ENCODE measurements around the gene PCDHGA11. TPM values are rescaled to one million over a fixed set of nuclear protein-coding genes. Genes with fewer than 3 reads are reported as not detected.
"Not testable (repeated sequence)": the region's sequence is repeated elsewhere in the genome, so short reads cannot be mapped to it uniquely, and the experiment has no call there.

Gene PCDHGA11
- total RNA-seq, 2 experiments from 2014 or later: not detected

DNA sequence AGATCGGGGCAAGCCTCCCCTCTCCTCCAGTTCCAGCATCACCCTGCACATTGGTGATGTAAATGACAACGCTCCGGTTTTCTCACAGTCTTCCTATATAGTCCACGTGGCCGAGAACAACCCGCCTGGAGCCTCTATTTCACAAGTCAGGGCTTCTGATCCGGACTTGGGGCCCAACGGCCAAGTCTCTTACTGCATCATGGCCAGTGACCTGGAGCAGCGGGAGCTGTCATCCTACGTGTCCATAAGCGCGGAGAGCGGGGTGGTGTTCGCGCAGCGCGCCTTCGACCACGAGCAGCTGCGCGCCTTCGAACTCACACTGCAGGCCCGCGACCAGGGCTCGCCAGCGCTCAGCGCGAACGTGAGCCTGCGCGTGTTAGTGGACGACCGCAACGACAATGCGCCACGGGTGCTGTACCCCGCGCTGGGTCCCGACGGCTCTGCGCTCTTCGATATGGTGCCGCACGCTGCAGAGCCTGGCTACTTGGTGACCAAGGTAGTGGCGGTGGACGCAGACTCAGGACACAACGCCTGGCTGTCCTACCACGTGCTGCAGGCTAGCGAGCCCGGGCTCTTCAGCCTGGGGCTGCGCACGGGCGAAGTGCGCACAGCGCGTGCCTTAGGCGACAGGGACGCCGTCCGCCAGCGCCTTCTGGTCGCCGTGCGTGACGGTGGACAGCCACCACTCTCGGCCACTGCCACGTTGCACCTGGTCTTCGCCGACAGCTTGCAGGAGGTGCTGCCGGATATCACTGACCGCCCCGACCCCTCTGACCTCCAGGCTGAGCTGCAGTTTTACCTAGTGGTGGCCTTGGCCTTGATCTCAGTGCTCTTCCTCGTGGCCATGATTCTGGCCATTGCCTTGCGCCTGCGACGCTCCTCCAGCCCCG lies 31.5 kb upstream of the PCDHGA11 start:
- ATAC-seq (no peak), DNase-seq (no peak)
- H3K36me3 Mint-ChIP-seq: peaks cover 4% of the 10 kb centered on the region
- CTCF ChIA-PET: no interaction called here
- no peak overlapping the region for H3K4me3 Mint-ChIP-seq
- peaks cover 18% of the 10 kb centered on the region for H3K9me3 Mint-ChIP-seq (ENCODE audit: low read depth)
- H3K4me1 Mint-ChIP-seq: no peaks in the 10 kb centered on the region
- peaks cover 50% of the 10 kb centered on the region for H3K27me3 Mint-ChIP-seq
- no peak overlapping the region for H3K27ac Mint-ChIP-seq

- peaks cover 40% of the 10 kb centered on the region for H3K27me3 Mint-ChIP-seq
- H3K4me3 Mint-ChIP-seq: no peak within 1 kb of the TSS
- CTCF ChIA-PET: interaction anchor here (1.0 to 1.3 kb wide), 2 partner anchors 28 to 120 kb away, joined by 3 read pairs; partner anchors contain the start of gene PCDHGA11
- peaks cover 15% of the 10 kb centered on the region for H3K9me3 Mint-ChIP-seq (ENCODE audit: low read depth)
- DNase-seq: no peak
- no peak for ATAC-seq
- H3K36me3 Mint-ChIP-seq: peaks cover 7% of the 10 kb centered on the region
- no peak within 1 kb of the TSS for H3K27ac Mint-ChIP-seq
- no peaks in the 10 kb centered on the region for H3K4me1 Mint-ChIP-seq
These were observed 28.2 kb upstream of the PCDHGA11 start, which contains the start of gene PCDHGA8 for GRCh38 chr5:141392429-141393198. Gene PCDHGA8 (plus strand): TSS chr5:141392633. CDS start chr5:141392814, 181 bp downstream.

DNA sequence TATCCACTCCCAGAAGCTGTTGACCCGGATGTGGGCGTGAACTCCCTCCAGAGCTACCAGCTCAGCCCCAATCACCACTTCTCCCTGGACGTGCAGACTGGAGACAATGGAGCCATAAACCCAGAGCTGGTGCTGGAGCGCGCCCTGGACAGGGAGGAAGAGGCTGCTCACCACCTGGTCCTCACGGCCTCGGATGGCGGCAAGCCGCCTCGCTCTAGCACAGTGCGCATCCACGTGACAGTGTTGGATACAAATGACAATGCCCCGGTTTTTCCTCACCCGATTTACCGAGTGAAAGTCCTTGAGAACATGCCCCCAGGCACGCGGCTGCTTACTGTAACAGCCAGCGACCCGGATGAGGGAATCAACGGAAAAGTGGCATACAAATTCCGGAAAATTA lies 27.6 kb upstream of the PCDHGA11 start:
- H3K27me3 Mint-ChIP-seq: peaks cover 41% of the 10 kb centered on the region

GRCh38 chr5:141394401-141395187 lies 26.3 kb upstream of the PCDHGA11 start:
- ATAC-seq; H3K27ac Mint-ChIP-seq; H3K36me3 Mint-ChIP-seq; H3K4me1 Mint-ChIP-seq; DNase-seq; H3K4me3 Mint-ChIP-seq; H3K9me3 Mint-ChIP-seq (ENCODE audit: low read depth): not testable (repeated sequence)
- CTCF ChIA-PET: interaction anchor here (1.0 kb wide), 1 partner anchor 11 kb away, joined by 3 read pairs; no protein-coding TSS in a partner anchor
- H3K27me3 Mint-ChIP-seq: peaks cover 45% of the 10 kb centered on the region

More for the DNA sequence above, 27.6 kb upstream of the PCDHGA11 start:
- Mint-ChIP-seq H3K4me1 (no peaks in the 10 kb centered on the region), H3K27ac (no peak overlapping the region), H3K9me3 (ENCODE audit: low read depth) (peaks cover 15% of the 10 kb centered on the region), H3K4me3 (no peak overlapping the region), H3K36me3 (peaks cover 7% of the 10 kb centered on the region)
- ATAC-seq (no peak), DNase-seq (no peak)
- CTCF ChIA-PET: interaction anchor here (1.0 to 1.3 kb wide), 2 partner anchors 28 to 120 kb away, joined by 3 read pairs; partner anchors contain the start of gene PCDHGA11

DNA sequence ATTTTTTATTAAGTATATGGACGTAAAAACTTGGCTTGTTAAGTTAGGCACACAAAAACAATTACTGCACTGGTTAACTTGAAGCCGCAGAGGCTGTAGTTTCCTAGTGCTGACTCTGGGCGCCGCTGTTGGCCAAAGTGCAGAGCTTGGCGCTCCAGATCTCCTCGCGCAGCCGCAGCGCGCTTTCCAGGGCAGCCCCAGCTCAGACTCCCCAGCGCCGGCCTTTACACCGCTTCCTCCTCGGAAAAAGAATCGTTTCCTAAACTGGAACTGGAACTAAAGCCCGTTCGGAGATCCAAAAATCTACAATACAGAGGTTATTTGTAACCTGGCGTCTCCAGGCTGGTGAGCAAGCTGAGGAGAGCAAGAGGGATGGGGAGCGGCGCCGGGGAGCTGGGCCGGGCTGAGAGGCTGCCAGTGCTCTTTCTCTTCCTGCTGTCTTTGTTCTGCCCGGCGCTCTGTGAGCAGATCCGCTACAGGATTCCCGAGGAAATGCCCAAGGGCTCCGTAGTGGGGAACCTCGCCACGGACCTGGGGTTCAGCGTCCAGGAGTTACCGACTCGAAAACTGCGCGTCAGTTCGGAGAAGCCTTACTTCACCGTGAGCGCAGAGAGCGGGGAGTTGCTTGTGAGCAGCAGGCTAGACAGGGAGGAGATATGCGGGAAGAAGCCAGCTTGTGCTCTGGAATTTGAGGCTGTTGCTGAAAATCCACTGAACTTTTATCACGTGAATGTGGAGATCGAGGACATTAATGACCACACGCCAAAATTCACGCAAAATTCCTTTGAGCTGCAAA lies 22.9 kb upstream of the PCDHGA11 start, which contains the start of gene PCDHGB5:
Gene PCDHGB5, plus strand, starts transcription at position 192 of the 796 bp plus-strand sequence. Its CDS starts 181 bp downstream, at position 373.
- not testable (repeated sequence) for ATAC-seq; H3K27ac Mint-ChIP-seq; H3K36me3 Mint-ChIP-seq; H3K9me3 Mint-ChIP-seq (ENCODE audit: low read depth); H3K4me3 Mint-ChIP-seq; H3K4me1 Mint-ChIP-seq
- CTCF ChIA-PET: interaction anchor here (0.6 to 2.9 kb wide), 11 partner anchors 8 to 828 kb away, joined by 3 to 7 read pairs (median 4); partner anchors contain the start of genes PCDHGA10, PCDHGA11, PCDHGA12 and PCDHGA3
- peak; percentile 52 for DNase-seq
- peaks cover 48% of the 10 kb centered on the region for H3K27me3 Mint-ChIP-seq

DNA sequence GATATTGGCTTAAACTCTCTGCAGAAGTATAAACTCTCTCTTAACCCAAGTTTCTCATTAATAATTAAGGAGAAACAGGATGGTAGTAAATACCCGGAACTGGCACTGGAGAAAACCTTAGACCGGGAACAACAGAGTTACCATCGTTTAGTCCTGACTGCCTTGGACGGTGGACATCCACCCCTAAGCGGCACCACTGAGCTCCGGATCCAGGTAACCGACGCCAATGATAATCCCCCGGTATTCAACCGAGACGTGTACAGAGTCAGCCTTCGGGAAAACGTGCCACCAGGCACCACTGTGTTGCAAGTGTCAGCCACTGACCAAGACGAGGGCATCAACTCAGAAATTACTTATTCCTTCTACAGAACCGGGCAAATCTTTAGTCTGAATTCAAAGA lies 22.2 kb upstream of the PCDHGA11 start:
- no peak for DNase-seq
- H3K27ac Mint-ChIP-seq: no peak overlapping the region
- peaks cover 7% of the 10 kb centered on the region for H3K36me3 Mint-ChIP-seq
- no peak overlapping the region for H3K4me3 Mint-ChIP-seq
- peaks cover 55% of the 10 kb centered on the region for H3K27me3 Mint-ChIP-seq
- CTCF ChIA-PET: interaction anchor here (0.6 to 1.8 kb wide), 3 partner anchors 7 to 828 kb away, joined by 3 to 5 read pairs (median 5); partner anchors contain the start of gene PCDHGA12
- no peak for ATAC-seq
- peaks cover 5% of the 10 kb centered on the region for H3K9me3 Mint-ChIP-seq (ENCODE audit: low read depth)
- no peaks in the 10 kb centered on the region for H3K4me1 Mint-ChIP-seq

- Mint-ChIP-seq H3K9me3 (ENCODE audit: low read depth) (peaks cover 5% of the 10 kb centered on the region), H3K4me3 (no peak overlapping the region), H3K27ac (no peak overlapping the region), H3K4me1 (no peaks in the 10 kb centered on the region), H3K27me3 (peaks cover 60% of the 10 kb centered on the region), H3K36me3 (peaks cover 7% of the 10 kb centered on the region)
- DNase-seq: no peak
- no peak for ATAC-seq
- CTCF ChIA-PET: no interaction called here
These were observed 21.1 kb upstream of the PCDHGA11 start for GRCh38 chr5:141399555-141400258.

DNA sequence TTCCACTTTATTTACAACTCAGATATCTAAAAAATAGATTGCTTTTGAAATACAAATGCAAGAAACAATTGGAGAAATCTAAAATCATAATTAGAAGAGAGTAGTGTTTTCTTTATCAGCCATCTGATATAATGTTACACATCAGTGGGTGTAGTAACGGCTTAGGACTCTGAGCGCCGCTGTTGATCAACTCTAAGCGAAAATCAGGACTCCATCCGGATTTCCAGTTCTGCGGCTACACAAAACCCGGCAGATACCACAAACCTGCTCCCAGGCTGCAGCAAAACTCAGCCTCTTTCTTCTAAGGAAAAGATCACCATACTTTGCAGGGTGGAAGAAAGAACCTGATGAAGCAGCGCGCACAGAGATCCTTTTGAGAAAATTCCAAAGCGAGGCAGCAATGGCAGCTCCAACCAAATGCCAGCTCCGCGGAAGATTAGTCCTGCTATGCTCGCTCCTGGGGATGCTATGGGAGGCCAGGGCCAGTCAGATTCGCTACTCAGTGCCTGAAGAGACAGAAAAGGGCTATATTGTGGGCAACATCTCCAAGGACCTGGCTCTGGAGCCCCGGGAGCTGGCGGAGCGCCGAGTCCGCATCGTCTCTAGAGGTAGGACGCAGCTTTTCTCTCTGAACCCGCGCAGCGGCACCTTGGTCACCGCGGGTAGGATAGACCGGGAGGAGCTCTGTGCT lies 18.2 kb upstream of the PCDHGA11 start, which contains the start of gene PCDHGA9:
Gene PCDHGA9, plus strand, starts transcription at position 226 of the 691 bp plus-strand sequence. Its CDS starts 175 bp downstream, at position 401.
- H3K4me3 Mint-ChIP-seq: no peak within 1 kb of the TSS
- CTCF ChIA-PET: interaction anchor here (1.4 to 1.8 kb wide), 6 partner anchors 10 to 111 kb away, joined by 3 to 4 read pairs (median 4); partner anchors contain the start of genes PCDHGA10, PCDHGA12 and PCDHGB3
- no peak for ATAC-seq
- H3K9me3 Mint-ChIP-seq (ENCODE audit: low read depth): peaks cover 5% of the 10 kb centered on the region
- peaks cover 66% of the 10 kb centered on the region for H3K27me3 Mint-ChIP-seq
- DNase-seq: no peak
- peaks cover 5% of the 10 kb centered on the region for H3K36me3 Mint-ChIP-seq
- H3K27ac Mint-ChIP-seq: no peak within 1 kb of the TSS
- H3K4me1 Mint-ChIP-seq: no peaks in the 10 kb centered on the region

DNA sequence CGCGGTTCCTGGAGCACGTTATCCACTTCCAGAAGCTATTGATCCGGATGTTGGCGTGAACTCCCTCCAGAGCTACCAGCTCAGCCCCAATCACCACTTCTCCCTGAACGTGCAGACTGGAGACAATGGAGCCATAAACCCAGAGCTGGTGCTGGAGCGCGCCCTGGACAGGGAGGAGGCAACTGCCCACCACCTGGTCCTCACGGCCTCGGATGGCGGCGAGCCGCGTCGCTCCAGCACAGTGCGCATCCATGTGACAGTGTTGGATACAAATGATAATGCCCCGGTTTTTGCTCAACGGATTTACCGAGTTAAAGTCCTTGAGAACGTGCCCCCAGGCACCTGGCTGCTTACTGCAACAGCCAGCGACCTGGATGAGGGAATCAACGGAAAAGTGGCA lies 17.5 kb upstream of the PCDHGA11 start:
- H3K4me3 Mint-ChIP-seq: no peak overlapping the region
- H3K36me3 Mint-ChIP-seq: peaks cover 5% of the 10 kb centered on the region
- no peaks in the 10 kb centered on the region for H3K4me1 Mint-ChIP-seq
- DNase-seq: no peak
- peaks cover 69% of the 10 kb centered on the region for H3K27me3 Mint-ChIP-seq
- CTCF ChIA-PET: interaction anchor here (1.4 to 1.8 kb wide), 6 partner anchors 9 to 110 kb away, joined by 3 to 4 read pairs (median 4); partner anchors contain the start of genes PCDHGA10, PCDHGA12 and PCDHGB3
- H3K9me3 Mint-ChIP-seq (ENCODE audit: low read depth): peaks cover 7% of the 10 kb centered on the region
- ATAC-seq: no peak
- H3K27ac Mint-ChIP-seq: no peak overlapping the region

GRCh38 chr5:141407790-141408505 lies 12.9 kb upstream of the PCDHGA11 start, which contains the start of gene PCDHGB6:
Gene PCDHGB6 (plus strand): TSS chr5:141408021. CDS start chr5:141408203, 182 bp downstream.
- CTCF ChIA-PET: interaction anchor here (0.9 to 2.1 kb wide), 7 partner anchors 11 to 150 kb away, joined by 3 to 5 read pairs (median 3); partner anchors contain the start of genes PCDHGA11, PCDHGA5 and PCDHGB5
- H3K9me3 Mint-ChIP-seq (ENCODE audit: low read depth); H3K4me3 Mint-ChIP-seq; H3K36me3 Mint-ChIP-seq; H3K27ac Mint-ChIP-seq; ATAC-seq; DNase-seq; H3K4me1 Mint-ChIP-seq: not testable (repeated sequence)
- peaks cover 70% of the 10 kb centered on the region for H3K27me3 Mint-ChIP-seq

All from activated CD8-positive, alpha-beta memory T cell treated with anti-CD3 and anti-CD28 coated beads, Interleukin-2, amount 10 ng/mL, durations not matched to agents 7 days and 5 days (primary cell).